H1 (cell line): ENCODE data around the gene COL20A1. TPM values are rescaled to one million over a fixed set of nuclear protein-coding genes. Genes with fewer than 3 reads are reported as not detected.

Experiments
- NANOG ChIP-seq: IDR thresholded peaks from 2 replicates; pipeline ENCODE4 v1.6.1; 2011; ENCODE audit warnings: low read length, low read depth, mild to moderate bottlenecking, inconsistent platforms; ENCODE audit not compliant: insufficient read depth, poor library complexity, severe bottlenecking
- RNF2 ChIP-seq: fragments of 200-900, 300-1000 bp; sonication (generic); IDR thresholded peaks from 2 replicates; pipeline ENCODE4 v1.7.1; 2016; ENCODE audit warnings: borderline replicate concordance, low read depth, mild to moderate bottlenecking, antibody characterized with exemption, low read length; ENCODE audit not compliant: poor library complexity, severe bottlenecking; ENCODE audit errors: missing control alignments
- SIN3A ChIP-seq, 2 experiments: IDR thresholded peaks in 1 of 2; conservative IDR thresholded peaks in 1 of 2; 2 replicates each; pipeline ENCODE4 v1.6.1; 2011 to 2012; ENCODE audit warnings: low read length in 2 of 2, improper control_type of control experiment in 1 of 2, low read depth in 1 of 2, mild to moderate bottlenecking in 1 of 2
- SIRT6 ChIP-seq: IDR thresholded peaks from one replicate; pipeline ENCODE4 v1.7.1; 2012; ENCODE audit warnings: low read length, inconsistent platforms
- polyA plus RNA-seq, 7 experiments: library from polyadenylated mRNA; depleted of rRNA in 3 of 7; stranded (reverse) in 5 of 7; unstranded in 2 of 7; fragments of >200 nt in 5 of 7; fragments of 200-250 nt in 2 of 7; gene quantifications; 1 replicate in 5 of 7; 2 replicates in 1 of 7; 4 replicates in 1 of 7; pipeline versions ENCODE4 v1.2.1 to v1.2.3, GENCODE V29; 2011 to 2013; ENCODE audit warnings: missing spikeins in 2 of 7, mixed read lengths in 2 of 7
- total RNA-seq: library from RNA; stranded (reverse); fragmentation: NEBNext Ultra II Directional; extraction: Animal tissue kit (Norgen Biotek cat#: 25700); gene quantifications from 2 replicates; pipeline ENCODE4 v1.2.1, GENCODE V29; 2021

COL20A1 gene
- total and polyA plus RNA-seq, 2 of the 8 experiments (the other 6 are each of a cell fraction or from before 2014, with no cell fraction given), result 0.19 to 0.21 TPM

- TF ChIP-seq RNF2 (no peak), NANOG (no peak), SIN3A (conservative IDR thresholded peaks at IDR 0.05 in 1 of 2, IDR thresholded peaks at IDR 0.05 in 1 of 2; ENCODE audit: low read depth in 1 of 2, low read length in 2 of 2) (no peak), SIRT6 (no peak)
Measured at GRCh38 chr20:63315240-63315689, 22.3 kb downstream of the COL20A1 start (continued).
